ENCODE results near the gene MORC1.

Gene MORC1

DNA sequence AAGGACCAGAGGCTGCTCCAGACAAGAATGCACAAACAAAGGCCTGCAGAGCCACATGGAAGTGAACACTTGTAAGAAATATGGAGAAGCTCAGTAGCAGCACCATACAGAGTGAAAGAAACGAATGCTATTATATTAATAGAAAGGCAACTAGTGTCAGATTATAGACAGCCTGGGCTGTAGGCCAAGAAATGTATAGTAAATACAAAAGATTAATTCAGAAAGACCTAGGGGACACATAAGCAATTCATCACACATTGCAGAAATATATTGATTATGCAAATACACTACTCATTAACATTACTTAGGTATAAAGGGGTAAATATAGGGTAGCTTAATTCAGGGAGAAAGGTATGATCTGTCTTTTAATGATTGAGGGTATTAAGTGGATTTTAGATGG is 94.8 kb downstream of the MORC1 start:
- no peak for DNase-seq

DNA sequence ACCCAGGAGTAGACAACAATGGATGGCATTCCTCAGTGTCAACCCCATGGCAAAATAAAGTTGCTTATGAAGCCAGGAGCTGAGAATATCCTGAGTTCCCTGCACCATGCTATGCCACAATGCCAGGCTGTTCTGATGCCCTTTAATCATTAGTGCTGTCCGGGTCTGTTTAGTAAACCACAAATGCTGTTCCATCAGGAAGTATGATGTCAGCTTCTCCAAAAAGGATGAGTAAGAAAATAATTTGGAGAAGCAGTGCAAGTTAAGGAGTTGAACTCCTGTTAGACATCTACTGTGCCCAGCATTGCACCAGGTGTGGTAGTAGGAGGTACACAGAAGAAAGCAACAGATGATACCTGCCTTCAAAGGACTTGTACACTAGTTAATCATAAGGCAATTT is 96.4 kb downstream of the MORC1 start:
- no peak for DNase-seq

GRCh38 chr3:109018828-109019227 is 99.1 kb downstream of the MORC1 start:
- DNase-seq: no peak

- no peak for DNase-seq
Measured at GRCh38 chr3:109005443-109005842, 112.5 kb downstream of the MORC1 start.

DNA sequence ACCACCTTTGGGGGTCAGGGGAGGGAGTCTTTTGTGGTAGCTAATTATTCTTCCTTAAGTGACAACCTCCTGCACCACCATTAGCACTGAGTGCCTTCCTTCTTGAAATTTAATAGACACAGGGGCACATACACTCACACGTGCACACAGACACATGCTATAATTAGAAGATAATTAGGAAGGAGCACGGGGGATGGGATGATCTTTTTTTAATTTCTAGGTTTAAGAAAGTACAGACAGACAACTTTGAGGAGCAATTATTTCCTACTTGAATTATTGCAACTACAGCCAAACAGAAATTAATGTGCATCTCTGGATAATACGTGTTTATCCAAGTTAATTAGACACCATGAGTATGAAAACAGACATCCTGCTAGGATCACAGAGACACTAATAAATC is 119.5 kb downstream of the MORC1 start:
- DNase-seq: no peak

- DNase-seq: no peak
Measured at GRCh38 chr3:108985844-108986243, 132.1 kb downstream of the MORC1 start.

DNA sequence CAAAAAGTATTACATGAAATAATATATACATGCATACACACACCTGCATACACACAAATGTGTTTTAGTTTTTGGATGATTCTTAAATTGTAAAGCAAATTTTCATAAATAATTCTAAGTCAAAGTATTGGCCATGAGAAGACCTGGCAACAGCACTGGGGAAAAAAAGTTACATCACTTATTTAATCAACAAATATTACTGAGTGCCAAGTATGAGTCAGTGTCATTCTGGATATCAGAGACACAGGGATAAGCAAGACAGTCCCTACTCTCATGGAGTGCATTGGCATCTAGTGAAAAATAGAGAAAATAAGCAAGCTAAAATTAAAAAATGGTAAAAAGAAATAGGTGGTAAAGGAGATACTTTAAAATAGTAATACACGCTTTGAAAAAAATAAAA is 134.9 kb downstream of the MORC1 start:
- DNase-seq: no peak

DNA sequence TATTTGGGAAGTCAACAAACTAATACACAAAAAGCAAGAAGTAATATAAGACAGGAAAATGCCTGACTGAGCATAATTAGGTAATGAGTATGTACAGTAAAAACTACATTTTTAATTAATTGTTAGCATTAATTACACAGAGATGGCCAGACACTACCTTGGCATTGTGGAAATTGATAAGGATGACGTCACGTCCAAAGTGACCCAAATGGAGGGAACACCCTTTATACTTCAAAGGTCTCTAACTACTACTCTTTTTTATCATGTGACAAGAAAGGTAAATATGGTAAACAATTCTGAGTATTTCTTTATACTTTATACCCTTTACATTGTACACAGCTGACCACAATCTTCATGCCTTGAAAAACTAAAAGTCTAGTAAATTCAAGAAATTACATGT is 141.9 kb downstream of the MORC1 start:
- no peak for DNase-seq

DNA sequence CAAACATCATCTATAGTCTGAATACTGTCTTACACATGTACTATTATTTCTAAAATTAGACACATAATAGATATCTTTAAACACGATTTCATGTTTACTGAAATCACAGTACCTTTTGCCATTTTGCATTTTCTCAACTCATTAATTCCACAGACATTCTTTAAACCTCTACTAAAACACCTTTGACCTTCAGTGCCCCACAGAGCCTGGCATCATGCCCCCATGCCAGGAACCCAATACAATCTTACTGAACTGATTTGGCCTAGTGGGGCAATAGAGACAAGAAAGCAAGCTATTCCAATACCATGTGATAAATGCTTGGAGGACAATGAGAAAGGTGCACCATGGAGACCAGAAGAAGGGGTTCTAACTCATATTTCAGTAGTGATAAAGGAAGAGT is 144.9 kb downstream of the MORC1 start:
- no peak for DNase-seq

DNA sequence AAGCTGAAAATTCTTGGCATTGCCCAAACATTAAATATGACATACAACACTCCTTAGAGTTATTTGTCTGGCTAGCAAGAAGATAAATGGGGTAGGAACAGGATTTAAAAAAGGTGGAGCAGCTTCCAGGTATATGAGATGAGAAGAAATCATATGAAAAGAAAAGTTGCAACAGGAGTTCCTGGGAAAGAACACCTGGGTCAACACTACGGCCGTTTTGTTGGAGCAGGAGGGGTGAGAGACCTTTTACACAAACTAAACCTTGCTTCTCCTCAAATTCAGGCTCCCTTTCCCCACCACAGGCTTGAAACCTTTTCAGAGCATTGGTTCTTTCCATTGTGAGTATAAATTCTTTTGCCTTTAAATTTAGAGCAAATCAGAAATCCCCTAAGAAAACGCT is 145.5 kb downstream of the MORC1 start:
- no peak for DNase-seq

- DNase-seq: no peak
Measured at GRCh38 chr3:108970561-108970960, 147.4 kb downstream of the MORC1 start.

DNA sequence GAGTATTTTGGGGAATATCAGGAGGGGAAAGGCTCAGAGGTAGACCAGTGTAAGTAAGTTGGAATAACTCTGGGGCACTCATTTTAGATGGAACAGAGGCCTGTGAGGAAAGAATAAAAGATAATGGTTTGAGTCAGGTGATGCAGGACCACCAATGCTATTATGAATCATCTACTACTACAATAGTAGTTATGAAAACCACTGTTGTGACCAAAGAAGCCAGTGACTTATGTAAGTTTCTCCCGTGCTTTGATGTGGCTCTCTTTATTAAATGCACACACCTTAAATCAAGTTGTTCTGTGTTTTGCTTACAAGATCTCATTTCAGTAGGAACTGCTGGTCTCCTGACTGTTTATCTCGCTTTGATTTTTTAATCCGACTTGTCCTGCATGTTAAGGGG is 151.2 kb downstream of the MORC1 start:
- no peak for DNase-seq

- no peak for DNase-seq
Measured at GRCh38 chr3:108959017-108959416, 158.9 kb downstream of the MORC1 start.

GRCh38 chr3:108953700-108954099 is 164.2 kb downstream of the MORC1 start, which contains the start of gene GUCA1C:
TSS of gene GUCA1C (minus strand) at chr3:108953879. CDS start at chr3:108953762, 117 bp downstream.
- no peak for DNase-seq

DNA sequence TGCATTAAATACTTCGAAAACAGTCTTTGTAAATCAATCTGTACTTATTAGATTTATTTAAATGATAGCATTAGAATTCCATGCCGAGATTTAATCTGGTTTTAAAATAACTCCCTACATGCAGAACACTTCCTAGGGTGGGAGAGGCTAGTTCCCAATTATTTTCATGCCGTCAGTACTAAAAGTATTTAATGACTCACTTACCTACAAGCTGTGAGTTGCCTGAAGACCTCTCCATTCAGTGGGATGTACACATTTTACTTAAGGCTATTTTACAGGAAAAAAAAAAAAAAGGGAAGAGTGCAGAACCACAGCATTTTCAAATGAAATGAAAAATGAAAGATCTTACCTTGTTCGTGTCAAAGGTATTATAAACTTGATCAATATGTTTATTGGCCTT is 164.7 kb downstream of the MORC1 start:
- no peak for DNase-seq

- DNase-seq: no peak
Measured at GRCh38 chr3:108951820-108952501, 166.0 kb downstream of the MORC1 start.

- DNase-seq: no peak
Measured at GRCh38 chr3:108947855-108948254, 170.1 kb downstream of the MORC1 start.

DNA sequence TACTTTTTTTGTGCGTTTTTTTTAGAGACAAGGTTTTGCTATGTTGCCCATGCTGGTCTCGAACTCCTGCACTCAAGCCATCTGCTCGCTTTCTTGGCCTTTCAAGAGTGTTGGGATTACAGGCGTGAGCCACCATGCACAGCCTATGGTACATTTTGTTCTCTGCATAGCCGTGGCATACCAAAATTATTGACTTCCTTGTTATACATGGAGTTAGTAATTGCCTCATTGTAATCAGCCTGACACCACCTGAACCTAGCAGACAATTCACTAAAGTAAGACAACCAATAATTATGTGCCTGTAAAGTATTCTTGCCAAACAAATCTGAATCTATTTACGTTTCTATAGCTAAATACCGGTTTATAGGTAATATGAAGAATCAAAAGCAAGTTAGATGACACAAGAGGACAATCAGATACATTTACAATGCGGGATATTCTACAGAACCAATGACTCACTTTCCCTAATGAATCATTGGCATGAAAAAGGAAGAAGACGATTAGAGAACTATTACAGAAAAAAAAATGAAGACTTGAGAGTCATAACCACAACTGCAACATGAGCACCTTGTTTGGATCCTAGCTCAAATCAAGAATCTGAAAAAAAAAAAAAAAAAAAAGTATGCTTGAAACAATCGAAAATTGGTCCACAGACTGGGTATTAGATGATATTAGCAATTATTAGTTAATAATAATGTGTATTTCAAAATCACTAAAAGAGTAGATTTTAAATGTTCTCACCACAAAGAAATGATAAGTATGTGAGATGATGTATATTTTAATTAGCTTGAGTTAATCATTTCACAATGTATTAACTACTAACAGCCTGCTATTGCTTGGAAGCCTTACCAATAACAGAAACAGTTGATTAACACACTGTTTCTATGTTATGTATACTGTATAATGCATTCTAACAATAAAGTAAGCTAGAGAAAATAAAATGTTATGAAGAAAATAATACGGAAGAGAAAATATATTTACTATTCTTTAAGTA is 171.3 kb downstream of the MORC1 start:
- no peak for DNase-seq

DNA sequence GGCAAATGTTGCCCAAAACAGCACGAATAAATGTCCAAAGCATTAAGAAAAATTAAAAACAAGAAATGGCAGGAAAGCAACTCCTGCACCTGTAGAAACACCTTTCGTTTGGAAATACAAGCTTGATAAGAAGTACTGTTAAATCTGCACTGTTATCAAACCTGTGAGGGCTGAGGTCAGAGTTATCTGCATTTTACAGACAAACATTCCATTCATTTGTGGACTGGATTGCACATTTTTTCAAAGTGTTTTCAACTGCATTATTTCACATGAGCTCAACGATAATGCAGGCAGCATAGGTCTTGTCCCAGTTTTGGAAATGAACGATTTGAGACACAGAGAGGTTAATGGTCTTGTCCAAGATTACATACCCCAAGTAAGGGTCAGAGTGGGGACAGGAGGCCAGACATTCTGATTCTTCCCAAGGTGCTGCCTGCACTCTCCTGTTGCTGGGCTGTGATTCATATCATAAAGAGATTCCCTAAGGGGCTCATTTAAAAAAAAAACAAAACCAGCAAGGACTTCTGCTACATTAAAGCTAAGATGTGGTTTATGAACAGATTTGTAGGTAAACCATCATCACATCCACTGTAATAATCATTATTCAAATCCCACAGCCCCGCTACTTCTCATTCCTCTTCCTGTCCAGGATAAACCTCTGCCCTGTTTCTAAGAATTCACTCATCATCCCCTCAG is 177.2 kb downstream of the MORC1 start:
- DNase-seq: no peak

DNA sequence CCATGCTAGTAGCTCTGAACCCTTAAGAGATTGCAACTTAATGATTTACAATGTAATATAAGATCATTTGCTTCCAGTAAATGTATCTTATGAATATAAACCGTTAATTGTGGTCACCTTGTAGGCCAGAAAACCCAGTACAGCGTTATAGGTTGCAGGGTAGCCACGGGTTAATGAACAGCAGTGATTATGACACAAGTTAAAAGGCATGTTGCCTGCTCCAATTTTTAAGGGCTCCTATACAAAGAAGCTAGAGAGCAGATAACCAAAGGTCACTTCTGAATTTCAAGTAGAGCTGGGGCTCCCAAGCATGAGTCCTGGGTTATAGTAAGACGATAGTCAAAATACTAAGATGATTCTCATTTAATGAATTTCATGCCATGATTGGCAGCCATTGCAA is 177.8 kb downstream of the MORC1 start:
- DNase-seq: no peak

DNA sequence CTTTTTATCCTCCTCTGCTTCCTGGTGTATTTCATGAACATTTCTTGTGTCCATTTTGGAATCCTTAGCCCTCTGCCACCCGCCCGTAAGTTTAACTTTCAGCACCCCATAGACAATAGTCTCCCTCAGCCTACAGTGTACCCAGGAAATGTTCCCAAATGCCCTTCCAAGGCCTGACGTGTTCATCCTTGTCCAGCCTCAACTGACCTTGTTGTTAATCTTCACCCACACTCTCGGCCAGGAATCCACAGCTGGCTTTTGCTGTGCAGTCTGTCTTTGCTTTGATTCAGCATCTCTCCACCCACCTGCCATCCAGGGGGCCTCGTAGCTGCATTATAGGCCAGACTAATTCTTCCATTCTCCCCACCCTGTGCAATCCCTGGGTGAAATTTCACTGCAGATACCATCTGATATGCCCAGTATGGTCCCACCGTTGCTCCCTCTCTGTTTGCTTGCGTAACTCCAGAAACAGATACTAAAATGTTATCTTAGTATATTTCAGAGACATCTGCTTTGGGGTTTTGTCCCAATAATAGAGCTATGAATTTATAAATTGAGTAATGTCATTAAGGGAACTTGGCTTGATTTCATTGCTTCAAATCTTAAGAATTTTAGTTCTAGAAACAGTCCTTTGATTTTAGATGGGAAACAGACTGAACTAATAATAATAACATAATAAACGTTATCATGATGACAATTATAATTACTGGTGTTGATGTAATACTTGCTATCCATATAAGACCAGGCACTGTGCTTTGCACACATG is 180.8 kb downstream of the MORC1 start:
- DNase-seq: no peak

DNA sequence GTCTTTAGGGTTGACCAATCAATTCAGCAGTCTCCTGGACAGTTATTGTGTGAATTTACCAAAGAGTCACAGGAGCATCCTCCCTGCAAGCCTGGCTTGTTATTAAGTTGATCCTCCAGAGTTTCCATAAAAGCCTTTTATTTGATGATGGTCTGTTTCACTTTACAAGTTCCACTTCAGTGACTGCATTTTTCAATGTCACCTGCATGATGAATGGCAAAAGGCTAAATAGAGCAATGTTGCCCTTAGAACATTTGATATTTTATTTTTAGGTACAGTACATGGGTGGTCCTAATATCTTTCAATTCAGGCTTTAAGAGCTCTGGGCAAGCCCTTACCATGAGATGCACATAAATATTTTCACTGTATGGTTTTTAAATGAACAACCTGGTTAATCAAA is 186.9 kb downstream of the MORC1 start:
- DNase-seq: no peak

DNA sequence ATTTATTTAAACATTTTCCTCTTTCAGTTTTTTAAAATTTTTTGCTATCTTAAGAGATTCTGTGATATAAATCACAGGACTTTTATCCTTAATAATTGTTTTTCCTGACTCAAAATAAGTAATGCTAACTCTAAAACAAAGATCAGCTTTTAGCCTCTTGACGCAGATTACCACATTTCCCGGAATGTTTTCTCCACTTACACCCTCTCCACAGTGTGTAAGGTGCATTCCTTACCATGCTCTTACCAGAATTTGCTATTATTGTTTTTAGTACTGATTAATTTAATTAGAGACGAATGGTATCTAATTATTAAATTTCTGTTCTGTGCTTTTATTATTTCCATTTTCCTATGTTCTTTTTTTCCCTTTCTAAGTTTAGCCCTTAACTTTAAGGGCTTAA is 199.1 kb downstream of the MORC1 start:
- no peak for DNase-seq
